ENCODE results near the gene VAPB.

GRCh38 chr20:58384821-58385220 lies 4.2 kb upstream of the VAPB start:
- TF ChIP-seq ELF1 (IDR thresholded peaks at IDR 0.05; ENCODE audit: borderline replicate concordance, low read depth) (no peak), CBX3 (IDR thresholded peaks at IDR 0.05; ENCODE audit: low read depth) (no peak), POLR2A (IDR thresholded peaks at IDR 0.05; ENCODE audit: borderline replicate concordance, extremely low read depth, insufficient read depth, insufficient read length) (no peak), MAX (IDR thresholded peaks at IDR 0.05) (no peak), POLR2AphosphoS5 (IDR thresholded peaks at IDR 0.05; ENCODE audit: low read depth, low read length) (no peak), SRF (IDR thresholded peaks at IDR 0.05; ENCODE audit: low read depth) (no peak)
- TF ChIP-seq, protein P1, sequence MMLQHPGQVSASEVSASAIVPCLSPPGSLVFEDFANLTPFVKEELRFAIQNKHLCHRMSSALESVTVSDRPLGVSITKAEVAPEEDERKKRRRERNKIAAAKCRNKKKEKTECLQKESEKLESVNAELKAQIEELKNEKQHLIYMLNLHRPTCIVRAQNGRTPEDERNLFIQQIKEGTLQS (IDR thresholded peaks at IDR 0.05), result no peak
